Activated T-helper 17 cell treated with anti-CD3 and anti-CD28 coated beads, Interleukin-2, amount 50 U/mL, for 72 hours (primary cell): ENCODE results near the gene SLC30A9. TPM values are rescaled to one million over a fixed set of nuclear protein-coding genes. Genes with fewer than 3 reads are reported as not detected.
A peak's percentile ranks its signal among the peaks of the same experiment; 100 is the strongest.

ENCODE experiments used
- ATAC-seq: fragments of 150-1000 bp; cut with Tn5 transposase; replicated peaks from 2 replicates; pipeline ENCODE4 v1.10.0; 2021; ENCODE audit warnings: mild to moderate bottlenecking, moderate library complexity
- H3K27ac Mint-ChIP-seq: one replicate; pipeline ENCODE4 v1.8.0; 2022; ENCODE audit warnings: mixed read lengths
- H3K27me3 Mint-ChIP-seq: one replicate; pipeline ENCODE4 v1.8.0; 2022; ENCODE audit warnings: mixed read lengths
- H3K36me3 Mint-ChIP-seq: one replicate; pipeline ENCODE4 v1.8.0; 2022; ENCODE audit warnings: low read depth, mild to moderate bottlenecking, mixed read lengths
- H3K4me1 Mint-ChIP-seq: one replicate; pipeline ENCODE4 v1.8.0; 2022; ENCODE audit warnings: mixed read lengths
- H3K4me3 Mint-ChIP-seq: one replicate; pipeline ENCODE4 v1.8.0; 2022; ENCODE audit warnings: mild to moderate bottlenecking, mixed read lengths
- H3K9me3 Mint-ChIP-seq: one replicate; pipeline ENCODE4 v1.8.0; 2022; ENCODE audit warnings: mixed read lengths
- total RNA-seq, 2 donors: library from RNA; stranded (reverse); gene quantifications; one replicate each; pipeline ENCODE4 v1.2.3, GENCODE V29; 2022

SLC30A9 gene
- total RNA-seq, 2 donors from 2014 or later = 45.6 to 45.7 TPM

GRCh38 chr4:41985151-41985550, 5.2 kb upstream of the SLC30A9 start:
- no peak overlapping the region for H3K4me3 Mint-ChIP-seq
- H3K27me3 Mint-ChIP-seq = no peaks in the 10 kb centered on the region
- ATAC-seq = no peak

GRCh38 chr4:41989994-41990364, 351 bp upstream of the SLC30A9 start:
- H3K9me3 Mint-ChIP-seq = no peaks in the 10 kb centered on the region
- peaks cover 3% of the 10 kb centered on the region for H3K4me1 Mint-ChIP-seq
- H3K27me3 Mint-ChIP-seq = no peaks in the 10 kb centered on the region
- ATAC-seq = peak; percentile 20
- peak overlapping the region; percentile 93 for H3K4me3 Mint-ChIP-seq
- H3K27ac Mint-ChIP-seq = peak overlapping the region; percentile 91
- peaks cover 24% of the 10 kb centered on the region for H3K36me3 Mint-ChIP-seq

More at GRCh38 chr4:41985151-41985550, 5.2 kb upstream of the SLC30A9 start:
- Mint-ChIP-seq H3K9me3 (no peaks in the 10 kb centered on the region), H3K27ac (no peak overlapping the region), H3K4me1 (no peaks in the 10 kb centered on the region), H3K36me3 (peaks cover 3% of the 10 kb centered on the region)

DNA sequence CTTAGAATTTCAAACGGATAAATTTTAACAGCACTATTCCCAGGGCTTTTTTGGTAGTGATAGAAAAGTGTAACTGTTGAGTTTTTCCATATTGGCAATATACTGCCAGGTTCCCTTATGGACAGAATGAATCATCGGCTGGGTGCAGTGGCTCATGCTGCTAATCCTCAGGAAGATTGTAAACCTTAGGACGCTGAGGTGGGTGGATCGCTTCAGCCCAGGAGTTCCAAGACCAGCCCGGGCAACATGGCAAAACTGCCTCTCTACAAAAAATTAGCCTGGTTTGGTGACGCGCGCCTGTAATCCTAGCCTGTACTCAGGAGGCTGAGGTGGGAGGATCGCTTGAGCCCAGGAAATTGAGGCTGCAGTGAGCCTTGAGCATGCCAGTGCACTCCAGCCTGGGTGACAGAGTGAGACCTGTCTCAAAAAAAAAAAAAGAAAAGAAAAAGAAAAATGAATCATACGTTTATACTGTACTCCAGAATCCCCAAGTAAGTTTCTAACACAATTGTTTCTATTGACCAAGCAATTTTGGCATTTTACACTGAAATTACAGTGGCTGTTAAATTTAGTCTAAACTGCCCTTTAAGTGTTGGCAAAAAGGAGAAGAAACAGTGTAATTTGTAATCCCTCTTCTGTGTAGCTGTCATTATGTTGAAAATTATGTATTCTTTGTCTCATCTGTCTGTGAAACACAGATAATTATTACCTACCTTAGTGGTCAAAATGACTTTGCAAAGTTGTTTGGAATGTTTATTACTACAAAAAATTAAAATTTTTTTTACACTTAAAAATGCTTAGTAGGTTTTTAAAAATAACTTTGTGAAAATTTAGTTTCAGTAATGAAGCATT, 1.8 kb downstream of the SLC30A9 start:
- H3K27ac Mint-ChIP-seq = peak overlapping the region; percentile 91
- H3K27me3 Mint-ChIP-seq = no peaks in the 10 kb centered on the region
- peaks cover 8% of the 10 kb centered on the region for H3K4me1 Mint-ChIP-seq
- peak overlapping the region; percentile 93 for H3K4me3 Mint-ChIP-seq
- no peak for ATAC-seq
- no peaks in the 10 kb centered on the region for H3K9me3 Mint-ChIP-seq
- peaks cover 31% of the 10 kb centered on the region for H3K36me3 Mint-ChIP-seq

GRCh38 chr4:41992967-41993857, 2.9 kb downstream of the SLC30A9 start:
- Mint-ChIP-seq H3K4me3 (peak overlapping the region; percentile 93), H3K27ac (no peak overlapping the region), H3K27me3 (no peaks in the 10 kb centered on the region), H3K4me1 (peaks cover 8% of the 10 kb centered on the region), H3K9me3 (no peaks in the 10 kb centered on the region), H3K36me3 (peaks cover 39% of the 10 kb centered on the region)
- no peak for ATAC-seq

GRCh38 chr4:41994461-41994985, 4.2 kb downstream of the SLC30A9 start:
- Mint-ChIP-seq H3K36me3 (peaks cover 50% of the 10 kb centered on the region), H3K27ac (no peak overlapping the region), H3K9me3 (no peaks in the 10 kb centered on the region), H3K27me3 (no peaks in the 10 kb centered on the region), H3K4me1 (peaks cover 8% of the 10 kb centered on the region), H3K4me3 (no peak overlapping the region)
- no peak for ATAC-seq

- ATAC-seq = no peak
- Mint-ChIP-seq H3K27me3 (no peaks in the 10 kb centered on the region), H3K36me3 (peaks cover 41% of the 10 kb centered on the region)
Observed at GRCh38 chr4:41998019-41998418, 7.7 kb downstream of the SLC30A9 start.

GRCh38 chr4:41999321-41999720, 9.0 kb downstream of the SLC30A9 start:
- peaks cover 54% of the 10 kb centered on the region for H3K36me3 Mint-ChIP-seq
- H3K9me3 Mint-ChIP-seq = no peaks in the 10 kb centered on the region

More at GRCh38 chr4:41998019-41998418, 7.7 kb downstream of the SLC30A9 start:
- Mint-ChIP-seq H3K27ac (no peak overlapping the region), H3K4me3 (no peak overlapping the region), H3K9me3 (no peaks in the 10 kb centered on the region), H3K4me1 (peaks cover 5% of the 10 kb centered on the region)

DNA sequence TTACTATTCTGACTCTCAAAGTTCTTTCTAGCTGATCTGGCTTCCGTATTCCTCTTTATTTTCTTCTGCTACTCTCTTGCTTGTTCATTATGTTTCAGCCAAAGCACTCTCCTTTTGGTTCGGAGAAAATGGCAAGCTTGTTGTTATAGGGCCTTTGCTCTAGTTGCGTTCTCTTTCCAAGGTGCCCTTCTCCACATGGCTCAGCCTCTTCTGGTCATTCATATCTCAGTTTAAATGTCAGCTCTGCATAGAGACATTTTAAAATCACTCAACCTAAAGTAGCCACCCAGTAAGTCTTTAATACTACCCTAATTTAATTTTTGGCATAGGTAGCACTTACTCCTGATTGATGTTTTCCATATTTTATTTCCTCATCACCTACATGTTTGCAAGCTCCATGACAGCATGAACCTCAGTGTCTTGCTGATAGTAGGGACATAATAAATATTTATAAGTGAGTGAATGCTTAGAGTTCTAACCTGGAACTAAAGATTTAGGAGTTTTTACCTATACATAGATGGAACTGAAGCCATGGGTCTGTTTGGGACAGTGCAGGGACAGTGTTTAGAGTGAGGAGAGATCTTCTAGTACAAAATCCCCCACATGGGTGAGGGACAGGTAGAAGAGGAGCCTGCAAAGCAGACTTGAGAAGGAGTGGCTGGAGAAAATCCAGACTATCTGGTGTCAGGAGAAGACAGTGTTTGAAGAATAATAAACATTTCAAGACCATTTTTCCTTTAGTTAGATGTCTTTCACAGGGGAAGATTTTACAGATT, 17.9 kb downstream of the SLC30A9 start:
- Mint-ChIP-seq H3K4me3 (no peak overlapping the region), H3K27me3 (no peaks in the 10 kb centered on the region), H3K9me3 (no peaks in the 10 kb centered on the region), H3K36me3 (peaks cover 82% of the 10 kb centered on the region), H3K27ac (no peak overlapping the region), H3K4me1 (peaks cover 6% of the 10 kb centered on the region)
- ATAC-seq = no peak

More at GRCh38 chr4:41999321-41999720, 9.0 kb downstream of the SLC30A9 start:
- no peak overlapping the region for H3K27ac Mint-ChIP-seq
- H3K4me3 Mint-ChIP-seq = no peak overlapping the region
- peaks cover 12% of the 10 kb centered on the region for H3K4me1 Mint-ChIP-seq
- no peak for ATAC-seq
- no peaks in the 10 kb centered on the region for H3K27me3 Mint-ChIP-seq

- Mint-ChIP-seq H3K27ac (no peak overlapping the region), H3K36me3 (peaks cover 62% of the 10 kb centered on the region), H3K4me1 (peaks cover 17% of the 10 kb centered on the region), H3K4me3 (no peak overlapping the region), H3K9me3 (no peaks in the 10 kb centered on the region), H3K27me3 (no peaks in the 10 kb centered on the region)
- ATAC-seq = no peak
Observed at GRCh38 chr4:42015438-42015837, 25.1 kb downstream of the SLC30A9 start.

DNA sequence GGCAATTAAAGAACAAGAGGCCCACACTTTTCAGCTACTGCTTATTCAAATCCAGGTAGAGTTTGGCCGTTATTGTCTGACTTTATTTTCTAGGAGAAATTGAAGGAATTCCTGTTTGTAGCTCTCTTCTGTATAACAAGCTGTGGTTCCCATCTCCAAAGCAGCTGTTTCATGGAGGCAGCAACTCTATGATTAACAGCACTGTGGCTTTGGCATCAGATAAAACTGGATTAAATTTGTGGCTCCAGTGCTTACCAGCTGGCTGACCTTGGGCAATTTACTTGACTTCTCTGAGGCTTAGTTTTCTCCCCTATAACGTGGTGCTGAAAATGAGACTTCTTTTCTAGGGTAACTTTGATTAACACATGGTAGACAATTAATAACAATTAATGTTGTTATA, 28.1 kb downstream of the SLC30A9 start:
- ATAC-seq = no peak
- no peak overlapping the region for H3K4me3 Mint-ChIP-seq
- H3K4me1 Mint-ChIP-seq = peaks cover 17% of the 10 kb centered on the region
- no peaks in the 10 kb centered on the region for H3K9me3 Mint-ChIP-seq
- H3K27me3 Mint-ChIP-seq = no peaks in the 10 kb centered on the region
- H3K27ac Mint-ChIP-seq = no peak overlapping the region
- peaks cover 65% of the 10 kb centered on the region for H3K36me3 Mint-ChIP-seq

DNA sequence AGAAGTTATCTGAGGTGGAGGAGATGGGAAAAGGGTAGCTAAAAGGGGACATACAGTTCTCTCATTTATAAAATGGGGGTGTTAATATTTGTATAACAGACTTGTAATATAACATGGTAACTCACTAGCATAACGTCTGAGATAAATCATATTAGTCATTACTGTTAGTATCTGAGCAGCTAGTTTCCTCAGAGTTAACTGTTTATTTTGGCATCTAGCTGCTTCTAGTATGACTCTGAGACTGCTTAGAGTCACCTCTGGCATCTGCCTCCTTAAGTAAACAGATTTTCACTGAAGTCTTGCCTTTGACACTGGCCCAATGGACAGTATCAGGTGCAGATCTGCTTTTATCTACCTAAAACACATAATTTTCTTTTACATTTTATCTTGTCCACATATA, 58.1 kb downstream of the SLC30A9 start:
- no peaks in the 10 kb centered on the region for H3K27me3 Mint-ChIP-seq
- H3K36me3 Mint-ChIP-seq = peaks cover 80% of the 10 kb centered on the region
- no peak overlapping the region for H3K27ac Mint-ChIP-seq
- no peak for ATAC-seq
- H3K4me3 Mint-ChIP-seq = no peak overlapping the region
- peaks cover 11% of the 10 kb centered on the region for H3K9me3 Mint-ChIP-seq
- peaks cover 1% of the 10 kb centered on the region for H3K4me1 Mint-ChIP-seq

DNA sequence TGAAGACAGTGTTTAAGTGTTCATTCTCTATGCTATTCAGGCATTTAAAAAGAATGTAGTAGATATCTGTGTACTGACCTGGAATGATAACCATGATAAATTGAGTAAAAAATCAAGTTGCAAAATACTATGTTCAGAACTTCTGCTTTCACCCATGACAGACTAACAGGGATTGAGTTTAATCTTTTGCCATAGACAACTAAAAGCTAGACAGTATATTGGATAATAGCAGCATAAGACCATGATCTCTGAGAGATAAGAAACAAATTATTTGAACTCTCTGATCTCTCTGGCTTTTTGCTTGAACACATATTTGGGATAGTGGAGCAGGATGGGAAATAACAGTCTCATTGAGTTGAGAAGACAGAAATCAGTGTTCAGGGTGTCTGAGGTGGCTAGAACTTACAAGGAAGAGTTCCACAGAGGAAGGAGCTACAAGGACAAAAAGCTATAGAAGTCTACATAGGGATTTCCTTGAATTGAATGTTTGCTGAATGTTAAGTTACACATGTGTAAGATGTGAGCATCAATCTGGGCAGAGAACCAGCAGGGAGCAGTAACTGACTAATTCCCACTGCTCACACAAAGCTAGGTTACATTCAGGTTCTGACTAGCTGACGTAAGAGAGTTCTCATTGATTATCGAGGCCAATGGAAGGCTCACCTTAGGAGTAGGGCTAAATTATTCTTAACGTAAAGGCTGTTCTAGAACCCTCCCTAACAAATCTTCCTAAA, 60.4 kb downstream of the SLC30A9 start:
- no peaks in the 10 kb centered on the region for H3K4me1 Mint-ChIP-seq
- no peak overlapping the region for H3K4me3 Mint-ChIP-seq
- no peaks in the 10 kb centered on the region for H3K27me3 Mint-ChIP-seq
- H3K9me3 Mint-ChIP-seq = peaks cover 2% of the 10 kb centered on the region
- H3K27ac Mint-ChIP-seq = no peak overlapping the region
- ATAC-seq = no peak
- peaks cover 78% of the 10 kb centered on the region for H3K36me3 Mint-ChIP-seq

GRCh38 chr4:42066402-42066801, 76.1 kb downstream of the SLC30A9 start:
- Mint-ChIP-seq H3K27me3 (no peaks in the 10 kb centered on the region), H3K4me3 (no peak overlapping the region), H3K4me1 (no peaks in the 10 kb centered on the region), H3K36me3 (peaks cover 81% of the 10 kb centered on the region), H3K9me3 (no peaks in the 10 kb centered on the region), H3K27ac (no peak overlapping the region)
- ATAC-seq = no peak
